HG02943 (cell line): Measurements from ENCODE around the gene CENPVL3.
"Not testable (repeated sequence)": the region's sequence is repeated elsewhere in the genome, so short reads cannot be mapped to it uniquely, and the experiment has no call there.

Experiments used
- ATAC-seq: cut with Tn5 transposase; IDR thresholded peaks from one replicate; pipeline ENCODE4 v1.9.1; 2021; ENCODE audit warnings: mild to moderate bottlenecking, low read depth, moderate library complexity; ENCODE audit not compliant: unreplicated experiment

The CENPVL3 gene

DNA sequence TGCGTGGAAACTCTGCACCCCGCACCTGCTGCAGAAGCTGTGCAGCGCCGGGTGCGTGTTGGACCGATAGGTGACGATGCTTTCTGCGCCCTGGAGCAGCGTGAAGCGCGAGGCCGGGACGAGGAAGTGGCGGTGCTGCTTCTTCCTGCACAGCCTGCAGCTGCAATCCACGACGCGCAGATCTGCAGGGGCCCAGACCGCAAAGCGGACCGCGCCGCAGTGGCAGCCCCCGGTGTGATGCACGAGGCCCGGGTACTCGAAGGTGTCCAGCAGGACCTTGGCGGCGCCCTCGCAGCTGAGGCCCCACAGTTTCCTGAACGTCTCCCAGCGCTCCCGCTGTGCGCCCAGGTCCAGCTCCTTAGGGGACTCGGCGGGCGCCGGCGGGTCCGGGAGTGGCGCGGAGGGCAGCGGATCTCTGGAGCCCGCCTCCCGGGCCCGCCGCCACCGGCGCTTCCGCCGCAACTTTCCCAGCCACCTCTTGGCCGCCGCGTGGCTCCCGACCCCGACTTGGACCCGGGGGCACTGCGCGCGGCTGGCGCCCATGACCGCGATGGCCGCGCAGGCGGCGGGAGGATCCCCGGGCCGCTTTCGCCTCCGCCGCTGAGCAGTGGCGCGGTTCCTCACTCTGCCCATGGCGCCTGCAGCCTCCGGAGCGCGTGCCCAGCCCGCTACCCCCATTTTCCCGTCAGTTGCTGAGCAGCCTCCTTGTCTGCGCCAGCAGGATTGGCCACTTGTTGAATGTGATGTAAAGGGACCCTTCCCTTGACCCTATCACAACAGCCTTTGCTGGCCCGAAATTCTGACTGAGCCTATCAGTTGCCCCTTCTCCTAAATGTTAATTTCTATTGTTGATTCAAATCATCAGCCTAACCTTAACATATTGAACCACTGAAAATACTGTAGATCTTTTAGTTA, at the start of gene CENPVL3:
TSS of gene CENPVL3 (minus strand) at position 672 of the 915 bp plus-strand sequence. CDS start at position 633, 39 bp downstream.
- not testable (repeated sequence) for ATAC-seq

- ATAC-seq = no peak
Measured at GRCh38 chrX:51665981-51666380, 47.3 kb upstream of the CENPVL3 start.

- no peak for ATAC-seq
Measured at GRCh38 chrX:51643377-51643776, 24.7 kb upstream of the CENPVL3 start.

- ATAC-seq = no peak
Measured at GRCh38 chrX:51641421-51642021, 22.8 kb upstream of the CENPVL3 start.

DNA sequence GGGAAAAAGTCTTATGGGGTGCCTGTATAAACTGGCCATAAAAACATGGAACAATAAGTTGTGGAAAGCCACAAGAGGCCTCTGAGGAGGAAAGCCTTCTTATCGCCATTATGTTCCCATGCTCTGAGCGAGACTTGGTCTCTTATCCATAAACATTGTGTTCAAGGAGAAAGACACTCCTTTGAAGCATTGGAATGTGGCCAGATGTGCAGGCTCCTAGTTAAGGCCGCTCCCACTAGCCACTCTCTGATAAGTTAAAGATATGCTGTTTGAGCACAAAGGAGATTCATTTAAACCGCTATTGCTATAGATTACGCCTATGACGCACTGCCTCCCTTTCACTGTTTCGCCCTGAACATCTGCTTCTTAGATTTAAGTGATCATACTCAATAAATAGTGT, 17.8 kb upstream of the CENPVL3 start:
- not testable (repeated sequence) for ATAC-seq

GRCh38 chrX:51614353-51615012, 4.2 kb downstream of the CENPVL3 start:
- no peak for ATAC-seq

- no peak for ATAC-seq
Measured at GRCh38 chrX:51608766-51609165, 9.9 kb downstream of the CENPVL3 start.

DNA sequence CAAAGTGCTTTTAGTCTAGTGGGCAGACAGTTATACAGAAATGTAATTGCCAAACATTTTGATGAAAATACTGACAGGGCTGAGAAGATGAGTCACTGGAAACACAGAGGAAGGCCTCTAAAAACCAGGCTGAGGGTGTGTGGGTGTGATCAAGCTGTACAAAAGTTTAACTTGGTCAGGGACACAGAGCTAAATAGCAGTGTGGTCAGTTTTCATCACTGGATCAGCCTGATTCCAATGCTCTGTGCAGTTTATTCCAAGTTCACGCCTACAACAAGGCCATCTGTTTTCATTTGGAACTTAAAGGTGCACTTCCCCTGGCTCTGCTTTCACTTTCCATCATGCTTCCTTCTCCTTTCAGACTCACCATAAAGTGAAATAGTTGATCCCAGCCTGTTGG, 10.6 kb downstream of the CENPVL3 start:
- ATAC-seq = no peak

DNA sequence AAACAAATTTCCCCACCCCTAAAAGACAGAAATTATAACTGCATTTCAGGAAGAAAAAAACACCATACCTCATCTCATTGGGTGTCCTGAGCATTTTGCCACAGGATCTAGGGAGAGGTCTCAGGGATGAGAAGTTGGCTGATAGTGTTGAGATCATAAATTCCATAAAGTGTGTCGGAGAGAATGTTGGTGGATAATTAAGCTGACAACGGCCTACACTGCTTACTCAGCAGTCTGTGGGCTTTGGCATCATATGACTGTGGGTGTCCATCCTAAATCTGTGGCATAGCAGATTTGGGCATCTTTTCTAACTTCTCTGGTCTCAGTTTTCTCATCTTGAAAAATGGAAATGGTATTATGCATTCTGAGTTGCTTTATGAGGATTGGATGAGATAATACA, 12.3 kb downstream of the CENPVL3 start:
- no peak for ATAC-seq

- no peak for ATAC-seq
Measured at GRCh38 chrX:51598899-51599298, 19.8 kb downstream of the CENPVL3 start.

DNA sequence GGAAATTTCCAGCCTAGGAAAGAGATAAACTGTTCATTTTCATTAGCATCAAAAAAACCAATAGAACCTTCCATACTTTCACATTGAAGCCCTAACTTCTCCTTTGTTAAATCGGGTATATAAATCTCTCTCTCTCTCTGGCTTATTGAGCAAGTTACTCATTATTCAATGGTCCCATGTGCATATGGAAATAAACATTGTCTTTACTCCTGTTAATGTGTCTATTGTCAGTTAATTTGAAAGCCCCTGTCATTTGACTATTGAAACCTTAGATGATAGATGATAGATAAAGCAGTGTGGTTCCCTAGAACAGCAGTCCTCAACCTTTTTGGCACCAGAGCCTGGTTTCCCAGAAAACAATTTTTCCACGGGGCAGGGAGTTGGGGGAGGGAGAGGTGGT, 46.8 kb downstream of the CENPVL3 start:
- ATAC-seq = no peak

DNA sequence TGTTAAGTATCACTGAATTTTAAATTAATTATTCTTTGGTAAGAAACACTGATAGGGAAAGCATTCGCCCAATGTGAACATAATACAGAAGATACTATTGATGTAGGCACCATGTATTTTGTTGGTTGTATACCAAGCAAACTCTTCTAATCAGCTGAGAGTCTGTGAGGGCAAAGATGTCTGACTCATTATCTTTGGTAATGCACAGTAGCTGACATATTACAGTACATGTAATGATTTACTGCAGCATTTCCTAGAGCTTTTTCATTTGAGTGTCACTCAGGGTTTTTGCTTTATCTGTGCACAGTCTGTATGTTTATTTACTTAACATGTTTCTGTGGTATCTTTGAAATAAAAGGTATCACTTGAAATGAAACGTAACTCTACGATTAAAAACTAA, 49.2 kb downstream of the CENPVL3 start:
- ATAC-seq = no peak

- no peak for ATAC-seq
Measured at GRCh38 chrX:51568586-51568985, 50.1 kb downstream of the CENPVL3 start.
